ENCODE measurements around the gene PDZD2.

DNA sequence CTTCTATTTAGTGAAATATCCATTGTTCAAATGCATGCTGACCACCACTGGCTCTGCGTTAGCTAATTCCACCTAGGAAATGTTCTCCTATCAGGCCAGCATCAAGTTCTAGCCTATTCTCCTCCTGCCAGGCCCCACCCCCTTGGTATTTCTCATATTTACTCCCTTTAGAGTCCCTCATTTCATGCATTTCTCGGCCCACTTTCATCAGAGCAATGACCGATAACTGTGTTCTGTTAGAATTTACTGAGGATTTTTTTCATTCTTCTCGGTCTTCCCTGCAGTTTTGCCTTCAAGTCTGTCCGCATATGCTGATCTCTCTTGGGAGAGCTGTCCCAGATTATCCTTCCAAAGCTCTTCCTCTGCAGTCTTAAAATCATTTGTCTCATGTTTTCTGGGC lies 391.8 kb downstream of the PDZD2 start:
- TF ChIP-seq, protein P1, sequence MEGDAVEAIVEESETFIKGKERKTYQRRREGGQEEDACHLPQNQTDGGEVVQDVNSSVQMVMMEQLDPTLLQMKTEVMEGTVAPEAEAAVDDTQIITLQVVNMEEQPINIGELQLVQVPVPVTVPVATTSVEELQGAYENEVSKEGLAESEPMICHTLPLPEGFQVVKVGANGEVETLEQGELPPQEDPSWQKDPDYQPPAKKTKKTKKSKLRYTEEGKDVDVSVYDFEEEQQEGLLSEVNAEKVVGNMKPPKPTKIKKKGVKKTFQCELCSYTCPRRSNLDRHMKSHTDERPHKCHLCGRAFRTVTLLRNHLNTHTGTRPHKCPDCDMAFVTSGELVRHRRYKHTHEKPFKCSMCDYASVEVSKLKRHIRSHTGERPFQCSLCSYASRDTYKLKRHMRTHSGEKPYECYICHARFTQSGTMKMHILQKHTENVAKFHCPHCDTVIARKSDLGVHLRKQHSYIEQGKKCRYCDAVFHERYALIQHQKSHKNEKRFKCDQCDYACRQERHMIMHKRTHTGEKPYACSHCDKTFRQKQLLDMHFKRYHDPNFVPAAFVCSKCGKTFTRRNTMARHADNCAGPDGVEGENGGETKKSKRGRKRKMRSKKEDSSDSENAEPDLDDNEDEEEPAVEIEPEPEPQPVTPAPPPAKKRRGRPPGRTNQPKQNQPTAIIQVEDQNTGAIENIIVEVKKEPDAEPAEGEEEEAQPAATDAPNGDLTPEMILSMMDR (IDR thresholded peaks at IDR 0.05), result no peak
- TF ChIP-seq EZH2phosphoT487 (IDR thresholded peaks at IDR 0.05) (no peak), EZH2 (IDR thresholded peaks at IDR 0.05) (no peak)

All from neural progenitor cell (in vitro differentiated cells).